Gastrocnemius medialis (tissue), 4 donors: ENCODE measurements around the gene PSMD2.

Experiments
- POLR2A ChIP-seq, 2 donors: fragments of 450-650 bp; IDR thresholded peaks; one replicate each; pipeline ENCODE4 v1.6.1; 2017; ENCODE audit warnings: antibody characterized with exemption in 2 of 2, mild to moderate bottlenecking in 2 of 2, moderate library complexity in 2 of 2
- TF ChIP-seq, protein P1 (sequence below), 5 experiments: fragments of 450-650 bp in 3 of 5; fragments of 200-600 bp in 2 of 5; sonication (generic) in 2 of 5; IDR thresholded peaks in 4 of 5; conservative IDR thresholded peaks in 1 of 5; 1 replicate in 4 of 5; 2 replicates in 1 of 5; pipeline ENCODE4 v1.5.1; 2016 to 2019; ENCODE audit warnings: antibody characterized with exemption in 5 of 5, mild to moderate bottlenecking in 3 of 5, moderate library complexity in 3 of 5

DNA sequence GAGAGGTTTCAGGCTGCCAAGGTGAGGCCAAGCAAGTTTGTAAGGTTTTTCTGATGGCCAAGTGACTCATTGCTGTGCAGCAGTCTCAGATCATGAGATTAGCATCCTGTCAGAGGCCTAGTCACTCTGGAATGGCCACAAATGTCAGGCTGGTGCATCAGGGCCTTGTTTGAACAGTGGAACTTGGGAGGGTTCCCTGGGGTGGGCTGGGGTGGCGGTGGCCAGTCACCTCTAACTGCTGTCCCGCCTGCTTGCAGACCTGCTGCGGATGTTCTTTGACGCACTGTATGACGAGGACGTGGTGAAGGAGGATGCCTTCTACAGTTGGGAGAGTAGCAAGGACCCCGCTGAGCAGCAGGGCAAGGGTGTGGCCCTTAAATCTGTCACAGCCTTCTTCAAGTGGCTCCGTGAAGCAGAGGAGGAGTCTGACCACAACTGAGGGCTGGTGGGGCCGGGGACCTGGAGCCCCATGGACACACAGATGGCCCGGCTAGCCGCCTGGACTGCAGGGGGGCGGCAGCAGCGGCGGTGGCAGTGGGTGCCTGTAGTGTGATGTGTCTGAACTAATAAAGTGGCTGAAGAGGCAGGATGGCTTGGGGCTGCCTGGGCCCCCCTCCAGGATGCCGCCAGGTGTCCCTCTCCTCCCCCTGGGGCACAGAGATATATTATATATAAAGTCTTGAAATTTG is 35.6 kb downstream of the PSMD2 start:
- TF ChIP-seq, protein P1, sequence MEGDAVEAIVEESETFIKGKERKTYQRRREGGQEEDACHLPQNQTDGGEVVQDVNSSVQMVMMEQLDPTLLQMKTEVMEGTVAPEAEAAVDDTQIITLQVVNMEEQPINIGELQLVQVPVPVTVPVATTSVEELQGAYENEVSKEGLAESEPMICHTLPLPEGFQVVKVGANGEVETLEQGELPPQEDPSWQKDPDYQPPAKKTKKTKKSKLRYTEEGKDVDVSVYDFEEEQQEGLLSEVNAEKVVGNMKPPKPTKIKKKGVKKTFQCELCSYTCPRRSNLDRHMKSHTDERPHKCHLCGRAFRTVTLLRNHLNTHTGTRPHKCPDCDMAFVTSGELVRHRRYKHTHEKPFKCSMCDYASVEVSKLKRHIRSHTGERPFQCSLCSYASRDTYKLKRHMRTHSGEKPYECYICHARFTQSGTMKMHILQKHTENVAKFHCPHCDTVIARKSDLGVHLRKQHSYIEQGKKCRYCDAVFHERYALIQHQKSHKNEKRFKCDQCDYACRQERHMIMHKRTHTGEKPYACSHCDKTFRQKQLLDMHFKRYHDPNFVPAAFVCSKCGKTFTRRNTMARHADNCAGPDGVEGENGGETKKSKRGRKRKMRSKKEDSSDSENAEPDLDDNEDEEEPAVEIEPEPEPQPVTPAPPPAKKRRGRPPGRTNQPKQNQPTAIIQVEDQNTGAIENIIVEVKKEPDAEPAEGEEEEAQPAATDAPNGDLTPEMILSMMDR (IDR thresholded peaks at IDR 0.05 in 4 of 5, conservative IDR thresholded peaks at IDR 0.05 in 1 of 5), result no peak
- TF ChIP-seq POLR2A (IDR thresholded peaks at IDR 0.05), result no peak
